Measurements from ENCODE around the gene TMEM176B. TPM values are rescaled to one million over a fixed set of nuclear protein-coding genes. Genes with fewer than 3 reads are reported as not detected.
"Not testable (repeated sequence)": the region's sequence is repeated elsewhere in the genome, so short reads cannot be mapped to it uniquely, and the experiment has no call there.

The TMEM176B gene
- total RNA-seq, 1 donor, result not detected

GRCh38 chr7:150823484-150824126 lies 23.4 kb upstream of the TMEM176B start:
- TF ChIP-seq, protein P1, sequence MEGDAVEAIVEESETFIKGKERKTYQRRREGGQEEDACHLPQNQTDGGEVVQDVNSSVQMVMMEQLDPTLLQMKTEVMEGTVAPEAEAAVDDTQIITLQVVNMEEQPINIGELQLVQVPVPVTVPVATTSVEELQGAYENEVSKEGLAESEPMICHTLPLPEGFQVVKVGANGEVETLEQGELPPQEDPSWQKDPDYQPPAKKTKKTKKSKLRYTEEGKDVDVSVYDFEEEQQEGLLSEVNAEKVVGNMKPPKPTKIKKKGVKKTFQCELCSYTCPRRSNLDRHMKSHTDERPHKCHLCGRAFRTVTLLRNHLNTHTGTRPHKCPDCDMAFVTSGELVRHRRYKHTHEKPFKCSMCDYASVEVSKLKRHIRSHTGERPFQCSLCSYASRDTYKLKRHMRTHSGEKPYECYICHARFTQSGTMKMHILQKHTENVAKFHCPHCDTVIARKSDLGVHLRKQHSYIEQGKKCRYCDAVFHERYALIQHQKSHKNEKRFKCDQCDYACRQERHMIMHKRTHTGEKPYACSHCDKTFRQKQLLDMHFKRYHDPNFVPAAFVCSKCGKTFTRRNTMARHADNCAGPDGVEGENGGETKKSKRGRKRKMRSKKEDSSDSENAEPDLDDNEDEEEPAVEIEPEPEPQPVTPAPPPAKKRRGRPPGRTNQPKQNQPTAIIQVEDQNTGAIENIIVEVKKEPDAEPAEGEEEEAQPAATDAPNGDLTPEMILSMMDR (IDR thresholded peaks at IDR 0.05; ENCODE audit: insufficient read depth, low read length), result no peak
- peak; percentile 35 for DNase-seq (ENCODE audit: low read depth)
- no peak overlapping the region for H3K4me3 ChIP-seq (ENCODE audit: low read depth, low read length)

DNA sequence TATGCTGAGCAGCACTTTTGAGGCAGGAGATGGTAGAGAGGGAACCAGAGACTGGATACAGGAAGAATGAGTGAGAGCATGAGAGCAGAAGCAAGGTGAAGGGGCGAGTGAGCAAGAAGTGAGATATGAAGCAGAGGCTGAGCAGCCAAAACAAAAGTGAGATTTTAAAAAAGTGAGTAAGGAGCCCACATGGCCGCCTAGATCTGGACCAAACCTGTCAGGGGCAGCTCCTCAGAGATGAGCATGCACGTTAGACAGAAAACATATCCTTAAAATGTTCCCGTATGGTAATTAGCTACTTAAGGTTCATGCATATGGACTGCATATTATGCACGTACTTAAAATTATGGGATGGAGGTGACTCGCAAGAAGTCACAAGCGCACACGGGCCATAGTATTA lies 22.9 kb upstream of the TMEM176B start:
- TF ChIP-seq, protein P1 (IDR thresholded peaks at IDR 0.05; ENCODE audit: insufficient read depth, low read length), result no peak
- H3K4me3 ChIP-seq (ENCODE audit: low read depth, low read length), result no peak overlapping the region
- DNase-seq (ENCODE audit: low read depth), result no peak

DNA sequence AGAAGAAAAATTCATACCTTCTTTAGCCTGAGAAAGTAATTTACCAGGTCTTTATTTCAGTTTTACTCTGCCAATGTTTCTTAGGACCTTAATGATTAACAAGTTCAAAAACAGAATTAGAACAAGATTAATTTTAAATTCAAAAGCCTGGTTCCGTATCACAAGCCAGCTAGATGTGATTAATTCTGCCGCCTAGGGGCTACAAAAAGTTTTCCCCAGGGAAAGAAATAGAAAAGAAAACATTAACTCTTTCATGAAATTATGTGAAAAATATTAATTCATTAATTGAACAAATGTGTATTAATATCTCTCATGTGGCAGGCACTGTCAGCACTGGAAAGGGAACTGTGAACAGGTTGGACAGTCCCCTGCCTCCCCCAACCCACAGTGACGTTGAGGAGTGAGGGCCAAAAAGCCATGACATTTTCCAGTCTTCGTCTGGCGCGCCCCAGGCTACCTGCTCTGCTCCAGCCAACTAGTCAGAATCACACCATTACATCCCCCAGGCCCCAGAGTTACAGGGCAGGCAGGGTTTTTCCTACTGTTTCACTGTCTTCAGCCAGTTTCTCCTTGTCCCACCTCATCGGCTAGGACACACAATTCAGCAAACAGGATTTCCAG lies 20.5 kb upstream of the TMEM176B start:
- no peak for DNase-seq (ENCODE audit: low read depth)

GRCh38 chr7:150820148-150820547 lies 20.0 kb upstream of the TMEM176B start:
- TF ChIP-seq, protein P1 (IDR thresholded peaks at IDR 0.05; ENCODE audit: insufficient read depth, low read length), result no peak
- DNase-seq (ENCODE audit: low read depth), result no peak
- no peak overlapping the region for H3K4me3 ChIP-seq (ENCODE audit: low read depth, low read length)

More for the DNA sequence above, 20.5 kb upstream of the TMEM176B start:
- no peak overlapping the region for H3K4me3 ChIP-seq (ENCODE audit: low read depth, low read length)
- TF ChIP-seq, protein P1 (IDR thresholded peaks at IDR 0.05; ENCODE audit: insufficient read depth, low read length), result no peak

- H3K4me3 ChIP-seq (ENCODE audit: low read depth, low read length), result no peak overlapping the region
- DNase-seq (ENCODE audit: low read depth), result no peak
- TF ChIP-seq, protein P1 (IDR thresholded peaks at IDR 0.05; ENCODE audit: insufficient read depth, low read length), result no peak
Measured at GRCh38 chr7:150818971-150819370, 18.8 kb upstream of the TMEM176B start.

DNA sequence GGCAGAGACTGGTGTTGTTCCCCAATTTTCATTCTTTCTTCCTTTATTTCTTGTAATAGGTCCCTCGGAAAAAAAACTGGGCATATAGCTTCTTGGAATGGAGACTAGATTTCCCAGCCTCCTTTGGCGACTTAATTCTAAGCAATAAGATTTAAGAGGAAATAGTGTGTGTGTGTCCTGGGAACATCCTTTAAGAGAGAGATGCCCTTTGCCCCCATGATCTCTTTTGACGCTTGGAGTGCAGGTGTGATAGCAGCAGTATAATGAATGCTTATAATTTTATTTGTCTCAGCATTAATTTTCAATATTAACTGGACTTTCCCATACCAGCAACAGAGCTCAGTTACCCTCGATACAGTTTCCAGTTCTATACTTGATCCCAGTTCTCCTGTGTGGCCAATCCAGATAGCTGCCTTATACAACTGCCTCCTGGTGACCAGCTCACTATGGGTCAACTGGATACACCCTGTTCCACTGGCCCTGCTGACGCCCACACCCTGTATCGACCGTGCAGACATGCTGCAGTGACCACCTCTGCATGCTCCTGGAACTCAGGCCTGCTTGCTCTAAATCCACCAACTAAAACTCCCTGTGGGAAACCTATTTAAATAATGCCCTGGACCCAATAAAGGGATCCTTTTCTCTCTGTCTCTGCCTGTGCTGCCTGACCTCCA lies 14.3 kb upstream of the TMEM176B start:
- no peak for DNase-seq (ENCODE audit: low read depth)
- TF ChIP-seq, protein P1 (IDR thresholded peaks at IDR 0.05; ENCODE audit: insufficient read depth, low read length), result no peak
- no peak overlapping the region for H3K4me3 ChIP-seq (ENCODE audit: low read depth, low read length)

GRCh38 chr7:150807616-150808438 lies 7.7 kb upstream of the TMEM176B start:
- H3K4me3 ChIP-seq (ENCODE audit: low read depth, low read length); DNase-seq (ENCODE audit: low read depth): not testable (repeated sequence)

Measured in fibroblast of the aortic adventitia (primary cell).